ENCODE data around the gene RAE1. TPM values are rescaled to one million over a fixed set of nuclear protein-coding genes. Genes with fewer than 3 reads are reported as not detected.
A peak's percentile ranks its signal among the peaks of the same experiment; 100 is the strongest.

RAE1 gene
- 10 to 100 TPM; 24.4 to 42.7 (median 28.3) TPM for total RNA-seq

GRCh38 chr20:57351042-57351783 is at the start of gene RAE1:
TSS of gene RAE1 (plus strand) at chr20:57351255. CDS start at chr20:57354039, 2,784 bp downstream.
- peaks cover 5 to 22% (median 7%) of the 10 kb centered on the region in 3 donors for H3K4me1 ChIP-seq
- TF ChIP-seq POLR2A (IDR thresholded peaks at IDR 0.05) (peak in 2 of 4 donors; percentile 40 to 55), CTCF (IDR thresholded peaks at IDR 0.05) (peak in 1 of 6 experiments; percentile 22)
- no peaks in the 10 kb centered on the region for H3K9me3 ChIP-seq
- H3K36me3 ChIP-seq = peaks cover 0 to 13% (median 0%) of the 10 kb centered on the region in 3 donors
- intact Hi-C loops (cut with DNase I) = no loop called here
- peak within 1 kb of the TSS; percentile 82 to 93 (median 88) for H3K4me3 ChIP-seq
- H3K27ac ChIP-seq = peak within 1 kb of the TSS; percentile 93 to 96 (median 94)
- H3K27me3 ChIP-seq = peaks cover 0 to 12% (median 0%) of the 10 kb centered on the region in 4 donors
- WGBS, 2 donors = 0% methylated on average over 19 to 36 of the region's 64 CpGs
- peak; percentile 15 for DNase-seq

GRCh38 chr20:57306747-57307146 is 44.3 kb upstream of the RAE1 start:
- 14 to 59% methylated on average over 5 of the region's 5 CpGs for WGBS, 2 donors
- peak overlapping the region in 3 of 4 donors; percentile 60 to 70 (median 68) for H3K27ac ChIP-seq
- no peaks in the 10 kb centered on the region for H3K36me3 ChIP-seq
- H3K27me3 ChIP-seq = no peaks in the 10 kb centered on the region
- H3K4me3 ChIP-seq = no peak overlapping the region
- intact Hi-C loops (cut with DNase I) = no loop called here
- H3K4me1 ChIP-seq = peaks cover 7 to 43% (median 16%) of the 10 kb centered on the region in 3 donors
- DNase-seq = no peak
- H3K9me3 ChIP-seq = no peaks in the 10 kb centered on the region
- no peak for TF ChIP-seq CTCF (IDR thresholded peaks at IDR 0.05)
- no peak for TF ChIP-seq POLR2A (IDR thresholded peaks at IDR 0.05)

GRCh38 chr20:57308451-57309271 is 42.4 kb upstream of the RAE1 start:
- peaks cover 7 to 43% (median 16%) of the 10 kb centered on the region in 3 donors for H3K4me1 ChIP-seq
- peaks cover 0 to 4% (median 0%) of the 10 kb centered on the region in 4 donors for H3K27me3 ChIP-seq
- 63 to 73% methylated on average over 10 to 13 of the region's 13 CpGs for WGBS, 2 donors
- no peaks in the 10 kb centered on the region for H3K9me3 ChIP-seq
- TF ChIP-seq CTCF (IDR thresholded peaks at IDR 0.05) (no peak), POLR2A (IDR thresholded peaks at IDR 0.05) (no peak)
- intact Hi-C loops (cut with DNase I) = no loop called here
- no peak overlapping the region for H3K27ac ChIP-seq
- H3K36me3 ChIP-seq = no peaks in the 10 kb centered on the region
- H3K4me3 ChIP-seq = no peak overlapping the region
- no peak for DNase-seq

GRCh38 chr20:57309544-57310115 is 41.4 kb upstream of the RAE1 start:
- peaks cover 0 to 4% (median 0%) of the 10 kb centered on the region in 4 donors for H3K27me3 ChIP-seq
- intact Hi-C loops (cut with DNase I) = no loop called here
- no peaks in the 10 kb centered on the region for H3K9me3 ChIP-seq
- H3K36me3 ChIP-seq = no peaks in the 10 kb centered on the region
- no peak overlapping the region for H3K4me3 ChIP-seq
- WGBS, 2 donors = 79 to 81% methylated on average over 8 to 9 of the region's 9 CpGs
- peaks cover 9 to 50% (median 19%) of the 10 kb centered on the region in 3 donors for H3K4me1 ChIP-seq
- TF ChIP-seq CTCF (IDR thresholded peaks at IDR 0.05) = no peak
- no peak for TF ChIP-seq POLR2A (IDR thresholded peaks at IDR 0.05)
- DNase-seq = no peak
- no peak overlapping the region for H3K27ac ChIP-seq

Data from esophagus squamous epithelium (tissue), 5 donors.